Measurements from ENCODE around the gene AGBL5.

GRCh38 chr2:27073782-27074181 is 22.3 kb downstream of the AGBL5 start:
- TF ChIP-seq, protein P1, sequence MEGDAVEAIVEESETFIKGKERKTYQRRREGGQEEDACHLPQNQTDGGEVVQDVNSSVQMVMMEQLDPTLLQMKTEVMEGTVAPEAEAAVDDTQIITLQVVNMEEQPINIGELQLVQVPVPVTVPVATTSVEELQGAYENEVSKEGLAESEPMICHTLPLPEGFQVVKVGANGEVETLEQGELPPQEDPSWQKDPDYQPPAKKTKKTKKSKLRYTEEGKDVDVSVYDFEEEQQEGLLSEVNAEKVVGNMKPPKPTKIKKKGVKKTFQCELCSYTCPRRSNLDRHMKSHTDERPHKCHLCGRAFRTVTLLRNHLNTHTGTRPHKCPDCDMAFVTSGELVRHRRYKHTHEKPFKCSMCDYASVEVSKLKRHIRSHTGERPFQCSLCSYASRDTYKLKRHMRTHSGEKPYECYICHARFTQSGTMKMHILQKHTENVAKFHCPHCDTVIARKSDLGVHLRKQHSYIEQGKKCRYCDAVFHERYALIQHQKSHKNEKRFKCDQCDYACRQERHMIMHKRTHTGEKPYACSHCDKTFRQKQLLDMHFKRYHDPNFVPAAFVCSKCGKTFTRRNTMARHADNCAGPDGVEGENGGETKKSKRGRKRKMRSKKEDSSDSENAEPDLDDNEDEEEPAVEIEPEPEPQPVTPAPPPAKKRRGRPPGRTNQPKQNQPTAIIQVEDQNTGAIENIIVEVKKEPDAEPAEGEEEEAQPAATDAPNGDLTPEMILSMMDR (IDR thresholded peaks at IDR 0.05; ENCODE audit: low read length): no peak
- no peak for TF ChIP-seq EZH2 (IDR thresholded peaks at IDR 0.05; ENCODE audit: borderline replicate concordance, low read length)
